GM12878 (cell line): Measurements from ENCODE around the gene KLHL10.

Experiments
- JUNB ChIP-seq: IDR thresholded peaks from 2 replicates; pipeline ENCODE4 v1.6.1; 2016; ENCODE audit warnings: antibody characterized with exemption, mild to moderate bottlenecking
- MYC ChIP-seq: IDR thresholded peaks from 2 replicates; pipeline ENCODE4 v1.6.1; 2011; ENCODE audit warnings: mild to moderate bottlenecking, low read length, moderate library complexity, inconsistent platforms; ENCODE audit not compliant: insufficient read depth, insufficient replicate concordance, insufficient read length, severe bottlenecking
- NFIC ChIP-seq: IDR thresholded peaks from 2 replicates; pipeline ENCODE4 v1.6.1; 2012; ENCODE audit warnings: low read depth, mild to moderate bottlenecking, inconsistent platforms, low read length, moderate library complexity
- NR2C2 ChIP-seq: IDR thresholded peaks from 2 replicates; pipeline ENCODE4 v1.6.1; 2011; ENCODE audit warnings: borderline replicate concordance, low read depth; ENCODE audit not compliant: control insufficient read depth, insufficient read length
- POLR2A ChIP-seq: IDR thresholded peaks from 2 replicates; pipeline ENCODE4 v1.6.1; 2011; ENCODE audit warnings: low read depth, mild to moderate bottlenecking, low read length
- RELA ChIP-seq: fragments of 450-650 bp; IDR thresholded peaks from 2 replicates; pipeline ENCODE4 v1.8.0; 2014; ENCODE audit warnings: borderline replicate concordance; ENCODE audit not compliant: partially characterized antibody
- TF ChIP-seq, protein P1 (sequence below), 3 experiments: IDR thresholded peaks in 2 of 3; conservative IDR thresholded peaks in 1 of 3; 2 replicates each; pipeline ENCODE4 v1.5.1; 2011; ENCODE audit warnings: low read depth in 3 of 3, low read length in 3 of 3, mild to moderate bottlenecking in 3 of 3, control low read depth in 2 of 3, moderate library complexity in 2 of 3, inconsistent platforms in 1 of 3, mixed read lengths in 1 of 3; ENCODE audit not compliant: control insufficient read depth in 2 of 3, insufficient read depth in 1 of 3; ENCODE audit errors: extremely low read depth in 1 of 3

DNA sequence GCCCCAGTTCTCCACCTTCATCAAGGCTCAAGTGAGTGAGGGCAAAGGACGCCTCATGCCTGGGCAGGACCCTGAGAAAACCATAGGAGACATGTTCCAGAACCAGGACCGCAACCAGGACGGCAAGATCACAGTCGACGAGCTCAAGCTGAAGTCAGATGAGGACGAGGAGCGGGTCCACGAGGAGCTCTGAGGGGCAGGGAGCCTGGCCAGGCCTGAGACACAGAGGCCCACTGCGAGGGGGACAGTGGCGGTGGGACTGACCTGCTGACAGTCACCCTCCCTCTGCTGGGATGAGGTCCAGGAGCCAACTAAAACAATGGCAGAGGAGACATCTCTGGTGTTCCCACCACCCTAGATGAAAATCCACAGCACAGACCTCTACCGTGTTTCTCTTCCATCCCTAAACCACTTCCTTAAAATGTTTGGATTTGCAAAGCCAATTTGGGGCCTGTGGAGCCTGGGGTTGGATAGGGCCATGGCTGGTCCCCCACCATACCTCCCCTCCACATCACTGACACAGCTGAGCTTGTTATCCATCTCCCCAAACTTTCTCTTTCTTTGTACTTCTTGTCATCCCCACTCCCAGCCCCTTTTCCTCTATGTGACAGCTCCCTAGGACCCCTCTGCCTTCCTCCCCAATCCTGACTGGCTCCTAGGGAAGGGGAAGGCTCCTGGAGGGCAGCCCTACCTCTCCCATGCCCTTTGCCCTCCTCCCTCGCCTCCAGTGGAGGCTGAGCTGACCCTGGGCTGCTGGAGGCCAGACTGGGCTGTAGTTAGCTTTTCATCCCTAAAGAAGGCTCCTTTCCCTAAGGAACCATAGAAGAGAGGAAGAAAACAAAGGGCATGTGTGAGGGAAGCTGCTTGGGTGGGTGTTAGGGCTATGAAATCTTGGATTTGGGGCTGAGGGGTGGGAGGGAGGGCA, 15.1 kb upstream of the KLHL10 start:
- TF ChIP-seq MYC: no peak
- TF ChIP-seq NFIC: no peak
- 0 out of 2 replicates have a peak, but pooled peaks have one; percentile 34 for TF ChIP-seq POLR2A
- TF ChIP-seq, protein P1, sequence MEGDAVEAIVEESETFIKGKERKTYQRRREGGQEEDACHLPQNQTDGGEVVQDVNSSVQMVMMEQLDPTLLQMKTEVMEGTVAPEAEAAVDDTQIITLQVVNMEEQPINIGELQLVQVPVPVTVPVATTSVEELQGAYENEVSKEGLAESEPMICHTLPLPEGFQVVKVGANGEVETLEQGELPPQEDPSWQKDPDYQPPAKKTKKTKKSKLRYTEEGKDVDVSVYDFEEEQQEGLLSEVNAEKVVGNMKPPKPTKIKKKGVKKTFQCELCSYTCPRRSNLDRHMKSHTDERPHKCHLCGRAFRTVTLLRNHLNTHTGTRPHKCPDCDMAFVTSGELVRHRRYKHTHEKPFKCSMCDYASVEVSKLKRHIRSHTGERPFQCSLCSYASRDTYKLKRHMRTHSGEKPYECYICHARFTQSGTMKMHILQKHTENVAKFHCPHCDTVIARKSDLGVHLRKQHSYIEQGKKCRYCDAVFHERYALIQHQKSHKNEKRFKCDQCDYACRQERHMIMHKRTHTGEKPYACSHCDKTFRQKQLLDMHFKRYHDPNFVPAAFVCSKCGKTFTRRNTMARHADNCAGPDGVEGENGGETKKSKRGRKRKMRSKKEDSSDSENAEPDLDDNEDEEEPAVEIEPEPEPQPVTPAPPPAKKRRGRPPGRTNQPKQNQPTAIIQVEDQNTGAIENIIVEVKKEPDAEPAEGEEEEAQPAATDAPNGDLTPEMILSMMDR (IDR thresholded peaks at IDR 0.05 in 2 of 3, conservative IDR thresholded peaks at IDR 0.05 in 1 of 3; ENCODE audit: control insufficient read depth in 2 of 3, extremely low read depth in 1 of 3, insufficient read depth in 1 of 3, low read depth in 3 of 3, low read length in 3 of 3): no peak
- no peak for TF ChIP-seq RELA
- no peak for TF ChIP-seq NR2C2
- no peak for TF ChIP-seq JUNB
